GM12878 (cell line): ENCODE results near the gene COX19. TPM values are rescaled to one million over a fixed set of nuclear protein-coding genes. Genes with fewer than 3 reads are reported as not detected.

ENCODE experiments used
- ATAC-seq: fragments of 200-7000 bp; cut with Tn5 transposase; 3 replicates; pipeline ENCODE4 v1.9.1; 2020; ENCODE audit warnings: mild to moderate bottlenecking, moderate library complexity
- BruUV-seq: library from RNA; stranded (reverse); fragments of 400-500 nt; replicated peaks from 2 replicates; lab custom pipeline; 2021; lab: Mats Ljungman, UMichigan
- CTCF ChIA-PET: fragments of 300-600 bp; sonication (Branson Sonifier 250); formaldehyde crosslinking; extraction: SDS; loops from one replicate; lab custom pipeline; 2021; ENCODE audit warnings: inconsistent platforms; lab: Yijun Ruan, JAX
- POLR2A ChIA-PET: fragments of 350-600 bp; formaldehyde crosslinking; extraction: SDS; loops from one replicate; lab custom pipeline; 2021; ENCODE audit warnings: inconsistent platforms; lab: Charles Lee
- RAD21 ChIA-PET: fragments of 300-600 bp; sonication (Branson Sonifier 250); formaldehyde crosslinking; loops from one replicate; lab custom pipeline; 2023; ENCODE audit warnings: antibody characterized with exemption; ENCODE audit not compliant: unreplicated experiment; lab: Charles Lee
- SMC1A ChIA-PET: fragments of 300-600 bp; sonication (Branson Sonifier 250); formaldehyde crosslinking; loops from one replicate; lab custom pipeline; 2023; ENCODE audit not compliant: unreplicated experiment, uncharacterized antibody; lab: Charles Lee
- DNase-seq: peaks from one replicate; pipeline ENCODE4 v3.0.0-alpha.2; 2011; ENCODE audit warnings: low read depth, low spot score
- FAIRE-seq: peaks from 3 replicates; lab custom pipeline; 2011; peaks lifted over from hg19 to GRCh38; lab: Jason Lieb, UNC
- H2AFZ ChIP-seq: 2 replicates; pipeline ENCODE4 v1.6.0; 2011; ENCODE audit warnings: low read depth, low read length, control low read depth; ENCODE audit not compliant: control insufficient read depth
- H3K27ac ChIP-seq: 2 replicates; pipeline ENCODE4 v1.5.1; 2011; ENCODE audit warnings: control low read depth; ENCODE audit not compliant: control insufficient read depth, insufficient read depth
- H3K27me3 ChIP-seq, 2 experiments: replicated peaks in 1 of 2; 2 replicates each; pipeline versions ENCODE4 v1.6.0 to v1.6.1; 2011; ENCODE audit warnings: low read length in 1 of 2; ENCODE audit not compliant: control insufficient read depth in 2 of 2, insufficient read depth in 2 of 2
- H3K36me3 ChIP-seq, 2 experiments: 2 replicates each; pipeline ENCODE4 v1.5.1; 2011; ENCODE audit warnings: low read length in 1 of 2; ENCODE audit not compliant: control insufficient read depth in 2 of 2, insufficient read depth in 2 of 2
- H3K4me1 ChIP-seq: 2 replicates; pipeline ENCODE4 v1.6.1; 2011; ENCODE audit warnings: mild to moderate bottlenecking, low read length, moderate library complexity, mixed read lengths; ENCODE audit not compliant: control insufficient read depth, insufficient read depth
- H3K4me2 ChIP-seq: 2 replicates; pipeline ENCODE4 v1.6.0; 2011; ENCODE audit warnings: control low read depth; ENCODE audit not compliant: control insufficient read depth, insufficient read depth
- H3K4me3 ChIP-seq: fragments of 200-600 bp; sonication (generic); 2 replicates; pipeline ENCODE4 v1.5.1; 2016
- H3K79me2 ChIP-seq: 2 replicates; pipeline ENCODE4 v1.6.0; 2011; ENCODE audit warnings: low read length; ENCODE audit not compliant: control insufficient read depth, insufficient read depth
- H3K9ac ChIP-seq: 2 replicates; pipeline ENCODE4 v1.8.0; 2011; ENCODE audit warnings: low read length, control low read depth, mixed read lengths; ENCODE audit not compliant: control insufficient read depth, insufficient read depth
- H3K9me3 ChIP-seq: replicated peaks from 3 replicates; pipeline ENCODE4 v1.5.1; 2011; ENCODE audit warnings: mild to moderate bottlenecking, low read length; ENCODE audit not compliant: control insufficient read depth, insufficient read depth
- H4K20me1 ChIP-seq: 2 replicates; pipeline ENCODE4 v1.6.0; 2011; ENCODE audit not compliant: control insufficient read depth, insufficient read depth
- FOXM1 ChIP-seq: IDR thresholded peaks from 2 replicates; pipeline ENCODE4 v1.6.1; 2012; ENCODE audit warnings: low read depth, mild to moderate bottlenecking, inconsistent platforms, low read length, moderate library complexity
- IKZF1 ChIP-seq: fragments of 450-650 bp; conservative IDR thresholded peaks from 2 replicates; pipeline ENCODE4 v1.6.1; 2017; ENCODE audit warnings: antibody characterized with exemption, mild to moderate bottlenecking
- YBX1 ChIP-seq: fragments of 450-650 bp; IDR thresholded peaks from 2 replicates; pipeline ENCODE4 v1.6.1; 2016; ENCODE audit warnings: antibody characterized with exemption
- whole genome bisulfite sequencing: methylation state at CpG from one replicate; pipeline ENCODE4 v1.1.6; 2016; ENCODE audit warnings: low lambda C conversion rate; ENCODE audit not compliant: insufficient replicate concordance, insufficient coverage; ENCODE audit errors: missing lambda C conversion rate; 5-methylcytosine and 5-hydroxymethylcytosine counted together
- in situ Hi-C: fragments of 300-500 bp; cut with MboI; formaldehyde crosslinking; loops from 9 replicates; pipeline ENCODE4 v1.14.3; 2018; ENCODE audit warnings: mixed read lengths
- intact Hi-C: fragments of 100-400 bp; cut with micrococcal nuclease; formaldehyde crosslinking; loops from one replicate; pipeline ENCODE4 v1.14.2; 2022; ENCODE audit not compliant: unreplicated experiment
- polyA plus RNA-seq, 11 experiments: library from polyadenylated mRNA; depleted of rRNA in 4 of 11; unstranded in 6 of 11; stranded (reverse) in 5 of 11; fragments of >200 nt; fragmentation: Nextera tagmentation in 4 of 11; fragmentation: Illumina TruSeq in 1 of 11; extraction: Ambion mirVana in 4 of 11; extraction: Trizol in 1 of 11; gene quantifications; 1 replicate in 1 of 11; 2 replicates in 10 of 11; pipeline versions ENCODE4 v1.2.1 to v1.2.3, GENCODE V29; 2011 to 2016; ENCODE audit warnings: inconsistent platforms in 2 of 11, missing spikeins in 2 of 11, low read depth in 1 of 11
- total RNA-seq, 4 experiments: library from RNA; depleted of rRNA in 3 of 4; stranded (reverse); fragments of >200 nt in 3 of 4; fragmentation: Illumina TruSeq in 1 of 4; extraction: Trizol in 1 of 4; gene quantifications; 2 replicates each; pipeline versions ENCODE4 v1.2.1 to v1.2.3, GENCODE V29; 2013 to 2021
- TF ChIP-seq, protein P1 (sequence below): IDR thresholded peaks from 2 replicates; pipeline ENCODE4 v1.6.1; 2012; ENCODE audit warnings: improper control_type of control experiment, low read depth, low read length; ENCODE audit not compliant: insufficient replicate concordance

COX19 gene
- total and polyA plus RNA-seq, 10 of the 15 experiments (the other 5 are each of a cell fraction or from before 2014, with no cell fraction given), result 3.7 to 17.9 (median 10.8) TPM

DNA sequence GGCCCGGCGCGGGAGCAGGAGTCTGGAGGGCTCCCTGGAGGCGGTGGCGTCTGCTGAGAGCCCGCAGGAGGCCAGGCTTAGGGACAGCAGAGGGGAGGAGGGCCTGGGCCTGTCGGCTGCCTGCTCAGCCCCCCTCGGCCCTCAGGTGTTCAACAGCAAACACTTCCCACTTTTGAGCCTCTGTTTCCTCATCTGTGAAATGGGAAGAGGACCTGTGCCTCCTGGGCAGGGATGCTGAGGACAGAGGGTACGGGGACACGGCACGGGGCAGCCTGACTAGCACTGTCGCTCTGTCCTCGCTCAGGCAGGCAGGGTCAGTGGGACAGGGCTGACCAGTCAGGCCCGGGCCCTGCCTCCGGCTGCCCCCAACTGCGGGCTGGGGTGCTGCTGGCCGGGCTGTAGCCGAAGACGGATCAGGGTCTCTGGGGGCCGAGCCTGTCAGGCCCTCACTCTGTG, 8.3 kb upstream of the COX19 start:
- DNase-seq, result no peak
- 76% methylated on average over 17 of the region's 20 CpGs for WGBS
- no peak for TF ChIP-seq YBX1
- no peak for TF ChIP-seq FOXM1
- no peak for TF ChIP-seq IKZF1
- TF ChIP-seq, protein P1, sequence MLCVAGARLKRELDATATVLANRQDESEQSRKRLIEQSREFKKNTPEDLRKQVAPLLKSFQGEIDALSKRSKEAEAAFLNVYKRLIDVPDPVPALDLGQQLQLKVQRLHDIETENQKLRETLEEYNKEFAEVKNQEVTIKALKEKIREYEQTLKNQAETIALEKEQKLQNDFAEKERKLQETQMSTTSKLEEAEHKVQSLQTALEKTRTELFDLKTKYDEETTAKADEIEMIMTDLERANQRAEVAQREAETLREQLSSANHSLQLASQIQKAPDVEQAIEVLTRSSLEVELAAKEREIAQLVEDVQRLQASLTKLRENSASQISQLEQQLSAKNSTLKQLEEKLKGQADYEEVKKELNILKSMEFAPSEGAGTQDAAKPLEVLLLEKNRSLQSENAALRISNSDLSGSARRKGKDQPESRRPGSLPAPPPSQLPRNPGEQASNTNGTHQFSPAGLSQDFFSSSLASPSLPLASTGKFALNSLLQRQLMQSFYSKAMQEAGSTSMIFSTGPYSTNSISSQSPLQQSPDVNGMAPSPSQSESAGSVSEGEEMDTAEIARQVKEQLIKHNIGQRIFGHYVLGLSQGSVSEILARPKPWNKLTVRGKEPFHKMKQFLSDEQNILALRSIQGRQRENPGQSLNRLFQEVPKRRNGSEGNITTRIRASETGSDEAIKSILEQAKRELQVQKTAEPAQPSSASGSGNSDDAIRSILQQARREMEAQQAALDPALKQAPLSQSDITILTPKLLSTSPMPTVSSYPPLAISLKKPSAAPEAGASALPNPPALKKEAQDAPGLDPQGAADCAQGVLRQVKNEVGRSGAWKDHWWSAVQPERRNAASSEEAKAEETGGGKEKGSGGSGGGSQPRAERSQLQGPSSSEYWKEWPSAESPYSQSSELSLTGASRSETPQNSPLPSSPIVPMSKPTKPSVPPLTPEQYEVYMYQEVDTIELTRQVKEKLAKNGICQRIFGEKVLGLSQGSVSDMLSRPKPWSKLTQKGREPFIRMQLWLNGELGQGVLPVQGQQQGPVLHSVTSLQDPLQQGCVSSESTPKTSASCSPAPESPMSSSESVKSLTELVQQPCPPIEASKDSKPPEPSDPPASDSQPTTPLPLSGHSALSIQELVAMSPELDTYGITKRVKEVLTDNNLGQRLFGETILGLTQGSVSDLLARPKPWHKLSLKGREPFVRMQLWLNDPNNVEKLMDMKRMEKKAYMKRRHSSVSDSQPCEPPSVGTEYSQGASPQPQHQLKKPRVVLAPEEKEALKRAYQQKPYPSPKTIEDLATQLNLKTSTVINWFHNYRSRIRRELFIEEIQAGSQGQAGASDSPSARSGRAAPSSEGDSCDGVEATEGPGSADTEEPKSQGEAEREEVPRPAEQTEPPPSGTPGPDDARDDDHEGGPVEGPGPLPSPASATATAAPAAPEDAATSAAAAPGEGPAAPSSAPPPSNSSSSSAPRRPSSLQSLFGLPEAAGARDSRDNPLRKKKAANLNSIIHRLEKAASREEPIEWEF, result no peak
- ATAC-seq, result no peak
- Histone ChIP-seq H3K9ac (no peak overlapping the region), H3K36me3 (no peaks in the 10 kb centered on the region), H3K27ac (no peak overlapping the region), H3K4me2 (no peak overlapping the region), H3K9me3 (no peaks in the 10 kb centered on the region; the same call in 2 of the 3 replicates), H3K4me3 (no peak overlapping the region), H4K20me1 (no peaks in the 10 kb centered on the region), H3K27me3 (no peaks in the 10 kb centered on the region; a peak in 2 of 4 replicates), H3K4me1 (no peaks in the 10 kb centered on the region), H2AFZ (no peak overlapping the region), H3K79me2 (no peaks in the 10 kb centered on the region)
- BruUV-seq, result no TSS peak
- ChIA-PET SMC1A (no interaction called here), POLR2A (no interaction called here), RAD21 (no interaction called here), CTCF (interaction anchor here (0.6 kb wide), 1 partner anchor 103 kb away, joined by 4 read pairs; no protein-coding TSS in a partner anchor)
- intact Hi-C loops, result no loop called here
- FAIRE-seq, result no peak
- in situ Hi-C loops, result no loop called here
